Activated naive CD4-positive, alpha-beta T cell treated with anti-CD3 and anti-CD28 coated beads, Interleukin-2, amount 50 U/mL, for 24 hours (primary cell): ENCODE data around the gene CACNG7.

ENCODE experiments used
- H3K27ac Mint-ChIP-seq: one replicate; pipeline ENCODE4 v1.8.0; 2021; ENCODE audit warnings: mild to moderate bottlenecking, mixed read lengths
- H3K27me3 Mint-ChIP-seq: one replicate; pipeline ENCODE4 v1.8.0; 2021; ENCODE audit warnings: mixed read lengths
- H3K36me3 Mint-ChIP-seq: one replicate; pipeline ENCODE4 v1.8.0; 2021; ENCODE audit warnings: mixed read lengths
- H3K4me1 Mint-ChIP-seq: one replicate; pipeline ENCODE4 v1.8.0; 2021; ENCODE audit warnings: mixed read lengths
- H3K4me3 Mint-ChIP-seq: one replicate; pipeline ENCODE4 v1.8.0; 2021; ENCODE audit warnings: mild to moderate bottlenecking, mixed read lengths
- H3K9me3 Mint-ChIP-seq: one replicate; pipeline ENCODE4 v1.8.0; 2021; ENCODE audit warnings: mixed read lengths

Gene CACNG7

DNA sequence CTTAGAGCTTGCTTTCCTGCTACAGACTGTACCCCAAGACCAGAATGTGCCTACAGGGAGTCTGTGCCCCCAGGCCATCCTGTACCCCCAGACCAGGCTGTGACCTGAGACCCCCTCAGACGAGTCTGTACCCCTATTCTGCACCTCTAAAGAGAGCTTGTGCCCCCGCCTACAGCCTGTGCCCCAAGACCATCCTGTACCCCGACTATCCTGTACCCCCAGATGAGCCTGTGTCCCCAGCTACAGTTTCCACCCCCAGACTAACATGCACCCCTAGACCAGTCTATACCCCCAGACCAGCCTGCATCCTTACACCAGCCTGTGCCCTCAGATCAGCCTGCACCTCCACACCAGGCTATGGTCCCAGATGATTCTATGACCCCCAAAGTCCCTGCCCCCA is 84.4 kb downstream of the CACNG7 start:
- Mint-ChIP-seq H3K27me3 (peaks cover 40% of the 10 kb centered on the region), H3K4me3 (no peak overlapping the region)

More for the DNA sequence above, 84.4 kb downstream of the CACNG7 start:
- Mint-ChIP-seq H3K27ac (no peak overlapping the region), H3K4me1 (peaks cover 5% of the 10 kb centered on the region), H3K36me3 (no peaks in the 10 kb centered on the region), H3K9me3 (no peaks in the 10 kb centered on the region)
